ENCODE data around the gene LRRC3.

- TF ChIP-seq POLR2A (IDR thresholded peaks at IDR 0.05; ENCODE audit: low read depth, low read length) (no peak), POLR2AphosphoS5 (IDR thresholded peaks at IDR 0.05; ENCODE audit: low read depth, low read length) (no peak), TAF1 (IDR thresholded peaks at IDR 0.05; ENCODE audit: low read depth, low read length) (no peak), POU2F2 (IDR thresholded peaks at IDR 0.05; ENCODE audit: low read depth, low read length) (no peak), SPI1 (IDR thresholded peaks at IDR 0.05; ENCODE audit: low read depth, low read length) (no peak)
These were observed 47.1 kb upstream of the LRRC3 start for GRCh38 chr21:44408226-44408625.

All from GM12891 (cell line).